HG03108 (cell line): ENCODE measurements around the gene LY6G6C.
"Not testable (repeated sequence)": the region's sequence is repeated elsewhere in the genome, so short reads cannot be mapped to it uniquely, and the experiment has no call there.

Experiments
- ATAC-seq: cut with Tn5 transposase; IDR thresholded peaks from one replicate; pipeline ENCODE4 v1.9.1; 2021; ENCODE audit warnings: moderate library complexity; ENCODE audit not compliant: unreplicated experiment

The LY6G6C gene

DNA sequence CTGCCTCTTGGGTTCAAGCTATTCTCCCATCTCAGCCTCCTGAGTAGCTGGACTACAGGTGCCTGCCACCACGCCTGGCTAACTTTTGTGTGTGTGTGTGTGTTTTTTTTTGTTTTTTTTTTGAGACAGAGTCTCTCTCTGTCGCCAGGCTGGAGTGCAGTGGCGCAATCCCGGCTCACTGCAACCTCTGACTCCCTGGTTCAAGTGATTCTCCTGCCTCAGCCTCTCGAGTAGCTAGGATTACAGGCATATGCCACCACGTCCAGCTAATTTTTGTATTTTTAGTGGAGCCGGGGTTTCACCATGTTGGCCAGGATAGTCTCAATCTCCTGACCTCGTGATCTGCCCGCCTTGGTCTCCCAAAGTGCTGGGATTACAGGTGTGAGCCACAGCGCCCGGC is 12.4 kb downstream of the LY6G6C start:
- ATAC-seq: not testable (repeated sequence)

DNA sequence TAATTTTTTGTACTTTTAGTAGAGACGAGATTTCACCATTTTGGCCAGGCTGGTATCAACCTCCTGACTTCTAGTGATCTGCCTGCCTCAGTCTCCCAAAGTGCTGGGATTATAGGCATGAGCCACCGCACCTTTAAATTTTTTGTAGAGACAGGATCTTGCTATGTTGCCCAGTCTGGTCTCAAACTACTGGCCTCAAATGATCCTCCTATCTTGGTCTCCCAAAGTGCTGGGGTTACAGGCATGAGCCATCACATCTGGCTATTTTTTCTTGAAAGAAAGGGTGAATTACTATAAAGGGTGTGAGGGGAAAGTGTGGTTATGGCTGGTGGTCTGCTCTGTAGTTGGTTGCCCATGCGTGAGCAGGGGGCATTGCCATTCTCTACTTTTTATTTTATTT is 13.3 kb downstream of the LY6G6C start:
- no peak for ATAC-seq

DNA sequence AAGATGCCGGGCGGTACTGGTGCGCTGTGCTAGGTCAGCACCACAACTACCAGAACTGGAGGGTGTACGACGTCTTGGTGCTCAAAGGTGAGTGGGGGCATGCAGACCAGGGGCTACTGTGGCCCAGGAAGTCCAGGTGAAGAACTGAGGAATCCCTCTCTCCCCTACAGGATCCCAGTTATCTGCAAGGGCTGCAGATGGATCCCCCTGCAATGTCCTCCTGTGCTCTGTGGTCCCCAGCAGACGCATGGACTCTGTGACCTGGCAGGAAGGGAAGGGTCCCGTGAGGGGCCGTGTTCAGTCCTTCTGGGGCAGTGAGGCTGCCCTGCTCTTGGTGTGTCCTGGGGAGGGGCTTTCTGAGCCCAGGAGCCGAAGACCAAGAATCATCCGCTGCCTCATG is 13.8 kb downstream of the LY6G6C start:
- ATAC-seq: no peak

DNA sequence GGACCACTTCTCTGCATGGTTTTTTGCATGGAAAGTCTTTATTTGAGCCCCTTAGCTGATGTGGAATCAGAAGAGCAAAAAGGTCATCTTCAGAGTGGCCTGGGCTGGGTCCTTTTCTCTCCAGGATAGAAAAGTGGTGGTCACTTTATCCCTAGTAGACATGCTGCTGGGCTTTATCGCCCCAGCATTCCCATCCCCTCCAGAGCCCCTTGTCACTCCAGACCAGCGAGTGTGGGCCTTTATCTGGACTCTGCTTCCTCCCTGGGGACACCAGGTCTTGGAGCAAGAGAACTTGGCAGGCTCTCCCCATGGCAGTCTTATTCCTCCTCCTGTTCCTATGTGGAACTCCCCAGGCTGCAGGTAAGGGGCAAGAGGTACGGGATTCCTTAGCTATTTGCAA is 14.9 kb downstream of the LY6G6C start, which contains the start of gene LY6G6F:
Gene LY6G6F (plus strand): TSS at position 268 of the 400 bp plus-strand sequence. CDS start 41 bp downstream, at position 309.
- no peak for ATAC-seq

DNA sequence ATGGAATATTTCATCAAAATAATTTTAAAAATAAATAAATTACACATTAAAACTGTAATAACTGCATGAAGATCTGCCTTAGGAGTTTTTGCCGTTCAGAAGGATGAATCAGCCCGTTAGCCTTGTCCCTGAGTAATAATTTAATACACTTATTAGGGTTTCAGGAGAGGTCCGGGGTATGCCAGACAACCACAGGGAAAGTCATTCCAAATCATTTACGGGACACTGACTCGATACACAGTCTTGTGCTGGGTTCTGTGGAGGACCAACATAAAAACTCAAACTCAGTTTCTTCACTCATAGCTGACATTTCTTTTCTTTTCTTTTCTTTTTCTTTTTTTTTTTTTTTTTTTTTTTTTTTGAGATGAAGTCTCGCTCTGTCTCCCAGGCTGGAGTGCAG is 15.6 kb downstream of the LY6G6C start:
- no peak for ATAC-seq

DNA sequence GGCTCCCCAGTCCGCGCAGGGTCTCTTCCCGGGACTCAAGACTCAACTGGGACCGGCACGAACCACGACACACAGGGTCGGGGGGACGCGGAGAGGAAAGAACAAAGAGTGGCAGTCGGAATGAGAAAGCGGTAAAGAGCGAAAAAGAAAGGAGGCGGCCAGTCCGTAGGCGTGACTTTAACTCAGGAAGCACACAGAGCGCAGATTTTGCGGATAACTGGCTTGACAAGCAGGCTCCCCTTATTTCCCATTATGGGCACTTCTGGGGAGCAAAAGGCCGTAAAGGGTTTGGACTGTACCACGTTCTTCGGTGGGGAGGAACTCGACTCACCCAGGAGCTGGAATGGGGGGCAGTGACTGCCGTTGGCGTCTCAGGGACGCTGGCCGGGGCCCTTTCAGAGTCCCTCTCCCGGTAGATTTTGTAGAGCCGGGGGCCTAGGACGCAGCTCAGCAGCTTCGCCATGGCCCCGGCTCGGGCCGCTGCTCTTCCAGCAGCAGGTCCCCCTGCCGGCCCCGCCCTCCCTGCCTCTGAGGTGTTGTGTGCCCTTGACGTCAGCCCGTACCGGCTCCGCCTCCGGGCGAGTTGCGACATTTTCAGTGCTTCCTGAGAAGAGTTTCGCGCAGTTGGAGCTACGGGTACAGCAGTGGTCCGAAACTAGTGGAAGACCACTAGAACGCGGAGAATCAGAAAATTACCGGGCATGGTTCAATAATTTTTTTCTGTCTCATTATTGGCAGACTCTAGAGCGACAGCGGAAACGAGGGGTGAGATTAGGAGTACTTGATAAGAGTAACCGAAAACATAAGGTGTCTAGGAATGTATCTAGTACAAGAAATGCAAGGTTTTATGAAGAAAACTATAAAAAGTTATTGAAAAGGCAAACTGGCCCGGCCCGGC is 18.5 kb downstream of the LY6G6C start, which contains the start of gene ABHD16A:
Gene ABHD16A (minus strand): TSS at position 506 of the 898 bp plus-strand sequence. CDS start 43 bp downstream, at position 463.
- peak; percentile 84 for ATAC-seq

DNA sequence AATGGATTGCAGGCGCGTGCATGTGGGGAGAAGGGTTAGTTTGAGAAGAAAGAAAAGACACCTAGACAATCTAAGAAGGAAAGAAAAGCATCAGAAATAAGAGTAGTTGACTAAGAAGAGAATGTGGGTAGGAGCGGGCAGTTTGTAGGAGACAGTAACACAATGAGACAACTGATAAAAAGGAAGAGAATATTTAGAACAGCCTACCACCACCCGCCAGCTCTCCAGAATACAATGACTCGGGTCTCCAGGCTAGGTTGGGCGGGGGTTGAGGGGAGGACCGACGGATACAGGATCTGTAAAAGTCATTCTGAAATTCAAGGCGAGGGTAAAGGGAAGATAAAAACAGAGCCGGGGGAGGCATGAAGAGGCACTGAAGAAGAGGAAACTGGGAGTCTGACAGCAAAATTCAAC is 19.1 kb downstream of the LY6G6C start:
- no peak for ATAC-seq

DNA sequence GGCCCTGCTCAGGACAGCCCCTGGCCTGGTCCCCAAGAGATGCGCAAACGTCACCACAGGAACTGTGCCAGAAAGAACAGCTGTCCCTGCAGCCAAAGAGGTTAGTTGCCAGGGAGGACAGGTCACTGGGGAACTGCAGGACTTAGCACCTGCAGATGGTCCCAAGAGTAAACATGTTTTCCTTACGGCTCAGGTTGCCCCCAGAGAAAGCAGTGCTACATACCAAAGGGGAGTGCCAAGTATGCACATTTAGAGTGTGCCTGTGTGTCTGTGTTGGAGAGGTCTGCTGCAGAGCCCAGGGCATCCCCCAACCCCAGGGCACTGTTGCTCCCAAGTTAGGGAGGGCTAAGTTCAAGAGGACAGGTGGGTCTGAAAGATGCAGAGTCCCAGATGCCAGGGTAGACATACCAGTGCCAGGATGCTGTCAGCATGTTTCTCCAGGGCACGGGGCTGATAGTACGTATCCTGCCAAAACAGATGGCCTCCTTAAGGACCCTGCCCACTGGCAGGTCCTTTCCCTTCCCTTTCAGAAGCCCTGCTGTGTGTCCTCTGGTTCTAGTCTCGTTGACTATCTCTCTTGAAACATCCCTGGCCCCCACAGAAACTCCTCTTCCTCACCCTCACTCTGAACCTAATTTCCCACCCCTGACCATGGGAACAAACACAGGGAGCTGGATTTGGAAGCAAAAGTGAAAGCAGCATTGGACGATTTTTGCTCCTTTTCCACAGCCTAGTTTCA is 19.7 kb downstream of the LY6G6C start:
- ATAC-seq: no peak

DNA sequence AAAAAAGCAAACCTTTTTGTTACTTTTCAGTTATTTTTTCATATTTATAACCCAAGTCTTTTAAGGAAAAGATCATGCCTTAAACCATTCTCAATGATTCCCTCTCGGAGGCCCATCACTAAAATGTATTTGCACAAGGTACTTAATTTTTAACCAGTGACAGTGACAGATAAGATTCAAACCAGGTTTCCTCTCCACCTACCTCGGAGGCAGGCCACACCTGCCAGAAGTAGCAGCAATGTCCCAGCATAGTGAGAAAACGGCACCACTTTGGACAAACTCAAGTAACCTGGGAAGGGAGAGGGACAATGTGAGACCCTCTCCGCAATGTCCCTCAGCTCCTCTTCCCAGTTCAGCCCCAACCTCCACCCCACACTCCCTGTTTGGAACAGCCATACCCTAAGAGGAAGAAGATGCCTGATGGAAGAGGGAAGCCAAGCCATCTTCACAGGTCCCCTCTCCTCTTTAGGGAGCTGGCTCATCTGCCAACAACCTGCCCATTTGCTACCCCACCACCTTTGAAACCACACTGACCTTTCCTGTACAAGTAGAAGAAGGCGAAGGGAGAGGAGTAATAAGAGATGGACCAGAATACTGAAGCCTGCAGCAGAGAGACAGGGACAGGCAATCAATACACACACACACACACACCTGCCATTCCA is 20.7 kb downstream of the LY6G6C start:
- ATAC-seq: no peak

DNA sequence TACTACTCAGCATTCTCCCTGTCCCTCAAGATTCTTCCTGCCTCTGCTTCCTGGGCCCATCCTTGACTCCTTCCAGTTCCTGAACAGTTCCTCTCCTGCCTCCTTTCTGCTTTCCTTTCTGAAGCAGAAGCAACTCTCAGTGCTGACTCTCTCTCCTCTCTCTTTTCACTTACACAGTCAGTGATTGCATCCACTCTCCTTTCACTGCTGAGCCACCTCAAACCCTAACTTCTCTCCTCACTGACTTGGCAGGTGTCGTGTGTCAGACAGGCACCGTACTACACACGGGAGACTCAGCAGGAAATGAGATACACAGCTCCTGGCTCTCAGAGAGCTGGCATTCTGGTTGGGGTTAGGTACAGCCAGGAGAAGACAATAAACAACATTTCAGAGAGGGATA is 24.0 kb downstream of the LY6G6C start:
- ATAC-seq: no peak

DNA sequence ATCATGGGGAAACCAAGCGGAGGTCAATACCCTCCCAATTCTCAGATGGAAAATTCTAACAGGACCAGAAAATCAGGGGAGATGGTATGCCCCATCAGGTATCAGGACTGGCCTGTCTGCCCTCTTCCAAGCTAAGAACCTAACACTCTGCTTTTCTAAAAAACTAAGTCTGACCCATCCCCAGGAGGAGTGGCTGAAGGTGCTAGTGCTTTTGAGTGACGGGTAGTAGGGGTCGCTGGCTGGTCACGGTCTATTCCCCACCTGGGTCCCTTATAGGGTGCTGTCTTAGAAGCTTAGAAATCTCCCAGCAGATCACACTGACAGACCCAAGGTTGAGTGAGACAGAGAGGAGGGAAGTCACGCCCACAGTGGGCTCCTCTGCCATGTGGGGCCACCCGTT is 28.0 kb downstream of the LY6G6C start:
- no peak for ATAC-seq

DNA sequence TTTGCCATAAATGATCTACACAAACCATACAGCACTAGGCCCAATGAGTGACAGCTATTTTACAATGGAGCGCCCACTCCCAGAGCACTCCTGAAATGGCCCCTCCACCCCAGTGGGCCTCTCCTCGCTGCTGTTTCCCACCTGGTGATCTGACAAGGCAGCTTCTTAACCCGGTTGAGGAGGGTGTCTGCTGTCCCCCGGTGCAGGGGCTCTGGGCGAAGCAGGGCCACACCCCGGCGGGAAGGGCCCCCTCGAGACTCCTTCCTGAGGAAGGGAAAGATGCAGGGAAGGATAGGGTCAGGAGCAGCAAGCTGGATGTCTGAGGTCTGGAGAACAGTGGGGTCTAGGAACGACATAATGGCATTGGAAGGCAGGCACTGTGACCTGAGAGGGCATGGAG is 28.7 kb downstream of the LY6G6C start:
- ATAC-seq: no peak

DNA sequence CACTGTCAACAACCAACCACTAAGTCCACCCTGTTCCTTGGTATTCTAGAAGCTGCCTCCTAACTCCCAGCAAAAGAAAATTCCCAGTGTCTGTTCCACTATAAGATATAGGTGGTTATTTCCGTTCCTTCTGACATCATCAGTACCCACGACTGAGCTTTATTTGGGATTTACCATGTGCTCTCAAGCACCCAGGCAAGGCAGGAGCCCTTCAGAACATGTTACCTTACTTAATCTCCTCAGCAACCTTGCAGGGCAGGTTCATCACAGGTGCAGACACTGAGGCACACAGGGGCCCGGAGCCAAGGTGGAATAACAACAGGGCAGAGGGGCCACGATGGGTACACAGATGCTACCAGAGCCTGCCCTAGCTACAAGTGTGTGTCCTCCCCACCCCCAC is 29.2 kb downstream of the LY6G6C start:
- no peak for ATAC-seq

DNA sequence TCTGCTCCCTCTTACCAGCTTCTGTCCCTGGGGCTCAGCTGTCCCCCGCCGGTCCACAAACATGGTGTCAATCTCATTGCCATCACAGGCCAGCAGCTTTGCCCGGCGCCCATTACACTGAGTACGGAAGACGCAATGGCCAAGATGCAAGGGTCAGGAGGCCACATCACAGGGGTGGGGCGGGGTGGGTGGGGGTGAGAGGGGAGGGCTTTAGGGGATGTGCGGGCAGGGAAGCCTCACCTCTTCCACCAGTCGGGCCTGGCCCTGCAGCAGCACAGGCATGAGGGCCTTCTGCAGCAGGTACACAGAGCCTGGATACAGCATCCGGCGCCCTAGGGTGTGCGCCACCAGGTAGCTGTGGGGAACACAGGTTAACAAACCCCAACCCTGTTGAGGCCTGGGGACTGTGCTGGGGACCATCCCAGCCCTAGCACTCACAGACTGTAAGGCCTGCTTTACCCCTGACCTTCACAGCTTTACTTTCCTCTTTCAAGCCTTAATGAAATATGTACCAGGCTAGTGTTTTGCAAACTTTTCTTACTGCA is 29.9 kb downstream of the LY6G6C start:
- no peak for ATAC-seq

DNA sequence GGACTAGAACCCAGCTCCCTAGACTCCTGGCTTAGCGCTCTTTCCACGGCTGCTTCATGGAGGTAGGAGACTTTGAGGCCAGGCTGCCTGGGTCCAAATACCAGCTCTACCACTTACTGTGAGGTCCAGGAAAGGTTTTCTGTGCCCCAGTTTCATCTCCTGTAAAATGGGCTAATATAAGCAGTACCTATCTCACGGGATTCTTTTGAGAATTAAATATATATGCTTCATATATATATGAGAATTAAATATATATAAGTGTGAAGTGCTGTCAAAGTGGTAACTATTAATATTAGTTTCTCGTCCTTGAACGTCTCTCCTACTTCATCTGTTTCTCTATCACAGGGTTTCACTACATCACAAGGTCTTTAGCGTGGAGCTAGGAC is 30.5 kb downstream of the LY6G6C start:
- ATAC-seq: no peak

DNA sequence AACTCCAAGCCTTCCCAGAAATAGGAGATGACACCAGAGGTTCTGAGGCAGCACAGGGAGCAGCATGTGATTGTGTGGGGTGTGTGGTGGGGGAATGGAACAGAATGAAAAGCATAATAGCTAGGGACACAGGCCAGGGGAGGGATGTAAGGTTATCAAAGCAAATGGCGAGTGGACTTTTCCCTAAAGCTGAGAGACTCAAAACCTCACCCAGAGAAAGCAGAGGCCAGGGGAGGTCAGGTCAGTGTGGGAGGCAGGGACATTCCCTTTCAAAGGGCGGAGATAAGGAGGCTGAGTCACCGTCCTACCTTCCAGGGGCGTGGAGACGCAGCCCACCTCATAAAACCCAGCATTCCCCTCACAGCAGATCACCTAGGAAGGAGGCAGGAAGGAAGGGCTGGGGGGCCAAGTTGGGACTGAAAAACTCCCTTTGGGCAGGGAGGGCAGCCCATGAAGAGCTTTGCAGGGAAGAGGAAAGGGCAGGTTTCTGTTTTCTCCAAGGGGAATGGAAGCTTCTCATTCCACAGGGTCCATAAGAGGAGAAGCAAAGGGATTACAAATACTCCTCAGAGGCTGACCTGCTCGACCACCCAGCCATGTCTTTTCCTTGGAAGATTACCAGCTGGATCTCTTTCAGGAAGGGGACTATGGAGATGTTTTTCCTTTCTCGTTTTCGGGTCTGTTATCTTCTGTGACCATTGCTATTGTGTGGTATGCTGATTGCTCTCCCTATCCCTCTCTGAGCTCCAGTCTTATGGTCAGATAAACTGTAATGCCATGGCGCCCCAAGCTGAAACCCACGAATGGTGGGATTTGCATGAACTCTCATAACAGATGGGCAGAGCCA is 31.1 kb downstream of the LY6G6C start:
- no peak for ATAC-seq

DNA sequence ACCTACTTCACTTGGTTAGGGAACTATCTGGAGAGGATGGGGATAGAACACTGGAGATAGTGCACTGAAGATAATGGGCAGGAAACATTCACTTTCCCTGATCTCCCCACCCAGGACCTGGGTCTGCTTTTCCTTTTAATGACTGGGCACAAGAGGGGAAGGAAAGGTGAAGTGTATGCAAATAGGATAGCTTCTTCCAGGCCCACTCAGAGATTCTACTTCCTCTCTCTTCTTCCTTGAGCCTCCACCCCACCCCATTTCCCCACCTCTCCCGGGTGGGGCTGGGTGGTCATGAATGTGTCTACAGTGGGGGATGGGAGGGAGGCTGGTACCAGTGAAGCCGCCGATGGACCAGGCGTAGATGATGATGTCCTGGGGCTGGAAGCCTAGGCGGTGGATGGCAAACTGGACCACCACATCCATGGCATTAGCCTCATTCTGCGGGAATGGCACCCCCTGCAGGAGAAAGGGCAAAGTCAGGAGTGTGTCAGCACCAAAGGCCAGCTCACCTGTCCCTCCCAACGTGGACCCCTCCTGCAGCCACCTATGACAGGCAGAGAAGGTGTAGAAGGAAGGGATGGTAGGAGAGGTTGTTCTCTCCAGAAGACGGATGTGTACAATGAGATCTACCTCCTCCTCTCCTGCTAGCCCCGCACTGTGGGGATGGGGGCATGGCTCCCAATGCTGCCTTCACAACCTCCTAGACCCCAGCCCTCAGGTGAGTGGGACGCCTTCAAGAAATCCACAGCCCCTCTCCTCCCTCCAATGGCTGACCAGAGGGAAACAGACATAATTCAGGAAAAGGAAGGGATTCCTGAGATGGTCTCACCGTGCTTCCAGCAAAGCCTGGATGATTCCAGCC is 32.1 kb downstream of the LY6G6C start:
- ATAC-seq: no peak

DNA sequence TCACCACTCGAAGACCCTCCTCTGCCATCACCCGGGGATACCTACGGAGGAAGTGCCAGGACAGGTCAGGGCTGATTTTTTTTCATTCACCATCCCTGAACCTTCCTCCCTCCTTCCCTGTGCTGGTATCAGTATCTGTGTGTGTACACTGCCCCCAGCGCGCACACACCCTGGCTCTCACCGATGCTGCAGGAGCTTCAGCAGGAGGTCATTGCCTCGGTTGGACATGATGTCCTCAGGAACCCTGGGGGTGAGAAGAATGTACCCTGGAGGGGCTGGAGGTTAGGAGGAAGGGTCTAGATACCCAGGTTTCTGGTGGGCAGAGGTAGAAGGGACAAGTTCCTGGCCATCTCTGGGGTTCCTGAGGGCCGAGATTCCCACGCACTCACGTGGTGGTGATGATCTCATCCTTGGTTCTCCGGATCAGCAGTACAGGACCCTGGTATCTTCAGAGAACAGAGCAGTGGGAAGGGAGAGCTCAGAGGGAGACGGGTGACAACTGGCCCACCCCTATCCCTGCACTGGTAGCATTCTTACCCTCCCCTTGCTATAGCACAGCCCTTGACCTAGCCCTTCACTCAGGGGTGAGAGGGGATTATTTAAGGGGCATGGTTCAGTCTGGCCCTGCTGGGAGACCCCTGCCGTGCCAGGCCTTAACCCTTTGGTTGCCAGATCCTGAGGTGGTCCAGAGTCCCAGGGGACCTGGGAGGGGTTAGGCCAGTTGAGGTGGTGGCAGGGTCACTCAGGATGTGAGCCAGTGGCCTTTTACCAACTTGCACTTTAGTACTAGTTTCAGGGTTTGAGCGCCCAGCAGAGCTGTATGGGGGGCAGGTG is 33.5 kb downstream of the LY6G6C start:
- no peak for ATAC-seq
